ENCODE measurements around the gene COMMD1. TPM values are rescaled to one million over a fixed set of nuclear protein-coding genes. Genes with fewer than 3 reads are reported as not detected.

The COMMD1 gene
- total RNA-seq, 6 donors from 2014 or later: 27.0 to 59.7 (median 35.6) TPM

DNA sequence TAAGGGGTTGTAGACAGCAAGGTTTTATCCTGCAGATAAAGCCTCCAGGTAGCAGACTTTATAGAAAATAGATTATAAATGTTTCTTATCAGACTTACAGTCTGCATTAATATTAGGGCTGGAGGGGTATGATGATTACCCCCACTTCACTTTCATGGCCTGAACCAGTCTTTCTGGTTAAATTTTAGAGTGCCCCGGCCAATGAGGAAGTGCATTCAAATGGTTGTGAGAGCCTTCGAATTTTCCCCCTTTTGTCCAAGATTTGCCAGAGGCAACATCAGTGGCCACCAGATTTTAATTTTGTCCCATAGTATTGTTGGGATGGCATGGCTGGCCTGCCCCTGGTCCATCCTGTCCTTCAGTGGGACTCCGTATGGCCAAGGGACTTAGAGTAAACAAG, 31.6 kb downstream of the COMMD1 start:
- WGBS, 2 donors: 76 to 82% methylated on average over 3 of the region's 3 CpGs
- no peak for ATAC-seq (ENCODE audit: low FRiP score in 2 of 2)
- no peak for DNase-seq
- H3K9me3 ChIP-seq: peaks cover 0 to 3% (median 0%) of the 10 kb centered on the region in 4 donors
- no peak overlapping the region for H3K4me3 ChIP-seq
- no peaks in the 10 kb centered on the region for H3K27me3 ChIP-seq
- no peak overlapping the region for H3K27ac ChIP-seq
- H3K36me3 ChIP-seq: no peaks in the 10 kb centered on the region
- H3K4me1 ChIP-seq: no peaks in the 10 kb centered on the region
- TF ChIP-seq EP300 (IDR thresholded peaks at IDR 0.05) (no peak), POLR2A (IDR thresholded peaks at IDR 0.05) (no peak)

DNA sequence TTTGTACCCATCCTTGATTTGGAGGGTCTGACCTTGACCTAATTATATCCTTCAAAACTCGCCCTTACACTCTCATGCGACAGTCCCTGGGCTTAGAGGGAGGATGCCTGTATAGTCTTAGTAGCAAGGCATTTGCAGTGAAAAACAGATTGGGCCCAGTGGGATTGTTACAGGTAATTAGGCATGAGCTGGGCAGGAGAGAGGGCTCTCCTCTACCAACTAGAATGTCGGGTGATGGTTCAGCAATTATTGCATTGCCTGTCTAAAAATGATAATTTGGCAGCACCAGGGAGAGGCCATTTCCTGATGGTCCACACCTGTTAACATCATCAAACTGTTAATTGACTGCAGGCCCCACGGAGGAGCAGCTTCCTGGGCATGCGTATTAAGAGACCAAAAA, 32.4 kb downstream of the COMMD1 start:
- Histone ChIP-seq H3K9me3 (peaks cover 0 to under 1% (median 0%) of the 10 kb centered on the region in 4 donors), H3K27ac (no peak overlapping the region), H3K4me1 (no peaks in the 10 kb centered on the region), H3K27me3 (no peaks in the 10 kb centered on the region), H3K36me3 (no peaks in the 10 kb centered on the region), H3K4me3 (no peak overlapping the region)
- TF ChIP-seq EP300 (IDR thresholded peaks at IDR 0.05) (no peak), POLR2AphosphoS5 (IDR thresholded peaks at IDR 0.05) (no peak), POLR2A (IDR thresholded peaks at IDR 0.05) (no peak)
- TF ChIP-seq, protein P1, sequence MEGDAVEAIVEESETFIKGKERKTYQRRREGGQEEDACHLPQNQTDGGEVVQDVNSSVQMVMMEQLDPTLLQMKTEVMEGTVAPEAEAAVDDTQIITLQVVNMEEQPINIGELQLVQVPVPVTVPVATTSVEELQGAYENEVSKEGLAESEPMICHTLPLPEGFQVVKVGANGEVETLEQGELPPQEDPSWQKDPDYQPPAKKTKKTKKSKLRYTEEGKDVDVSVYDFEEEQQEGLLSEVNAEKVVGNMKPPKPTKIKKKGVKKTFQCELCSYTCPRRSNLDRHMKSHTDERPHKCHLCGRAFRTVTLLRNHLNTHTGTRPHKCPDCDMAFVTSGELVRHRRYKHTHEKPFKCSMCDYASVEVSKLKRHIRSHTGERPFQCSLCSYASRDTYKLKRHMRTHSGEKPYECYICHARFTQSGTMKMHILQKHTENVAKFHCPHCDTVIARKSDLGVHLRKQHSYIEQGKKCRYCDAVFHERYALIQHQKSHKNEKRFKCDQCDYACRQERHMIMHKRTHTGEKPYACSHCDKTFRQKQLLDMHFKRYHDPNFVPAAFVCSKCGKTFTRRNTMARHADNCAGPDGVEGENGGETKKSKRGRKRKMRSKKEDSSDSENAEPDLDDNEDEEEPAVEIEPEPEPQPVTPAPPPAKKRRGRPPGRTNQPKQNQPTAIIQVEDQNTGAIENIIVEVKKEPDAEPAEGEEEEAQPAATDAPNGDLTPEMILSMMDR (IDR thresholded peaks at IDR 0.05): no peak
- DNase-seq (no peak), ATAC-seq (ENCODE audit: low FRiP score in 2 of 2) (no peak)
- 83 to 84% methylated on average over 5 of the region's 5 CpGs for WGBS, 2 donors

DNA sequence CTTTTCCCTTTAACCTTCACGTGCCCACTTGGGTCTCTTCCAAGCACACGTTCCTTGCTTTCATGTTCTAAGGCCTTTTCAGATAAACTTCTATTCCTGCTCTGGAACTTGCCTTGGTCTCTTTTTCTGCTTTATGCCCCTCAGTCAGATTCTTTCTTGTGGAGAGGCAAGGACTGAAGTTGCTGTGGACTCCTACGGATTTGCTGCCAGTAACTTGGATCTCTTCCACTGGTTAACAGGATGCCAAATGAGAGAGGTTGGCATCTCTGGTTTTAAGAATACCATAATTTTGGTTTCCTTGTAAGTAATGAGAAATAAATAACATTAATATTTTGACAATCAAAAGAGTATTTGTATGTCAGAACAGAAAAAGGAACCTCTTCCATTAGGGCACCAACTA, 33.0 kb downstream of the COMMD1 start:
- ATAC-seq (ENCODE audit: low FRiP score in 2 of 2): no peak
- no peaks in the 10 kb centered on the region for H3K9me3 ChIP-seq
- no peak for DNase-seq
- TF ChIP-seq POLR2A (IDR thresholded peaks at IDR 0.05) (no peak), EP300 (IDR thresholded peaks at IDR 0.05) (no peak), POLR2AphosphoS5 (IDR thresholded peaks at IDR 0.05) (no peak)
- TF ChIP-seq, protein P1 (IDR thresholded peaks at IDR 0.05): no peak
- H3K36me3 ChIP-seq: no peaks in the 10 kb centered on the region
- no peak overlapping the region for H3K4me3 ChIP-seq
- H3K27me3 ChIP-seq: no peaks in the 10 kb centered on the region
- no peak overlapping the region for H3K27ac ChIP-seq
- no peaks in the 10 kb centered on the region for H3K4me1 ChIP-seq
- WGBS, 2 donors: 54 to 60% methylated on average over 3 of the region's 3 CpGs

DNA sequence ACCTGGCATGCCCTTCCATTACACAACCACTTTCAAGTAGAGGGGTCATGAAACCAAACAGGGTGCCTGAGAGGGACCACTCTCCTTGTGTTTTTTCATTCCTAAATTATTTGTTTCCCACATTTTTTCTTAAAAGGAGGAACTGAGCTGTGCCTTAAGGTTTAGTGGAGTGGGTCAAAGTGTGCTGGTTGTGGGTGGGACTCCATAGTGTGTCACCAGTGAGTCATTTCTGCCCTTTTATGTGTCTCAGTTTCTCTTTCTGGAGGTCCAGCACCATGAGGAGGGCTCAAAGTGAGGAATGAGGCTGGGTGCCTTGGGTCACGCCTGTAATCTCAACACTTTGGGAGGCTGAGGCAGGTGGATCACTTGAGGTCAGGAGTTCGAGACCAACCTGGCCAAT, 37.8 kb downstream of the COMMD1 start:
- peak in 1 of 2 donors; percentile 21 for ATAC-seq (ENCODE audit: low FRiP score in 2 of 2)

DNA sequence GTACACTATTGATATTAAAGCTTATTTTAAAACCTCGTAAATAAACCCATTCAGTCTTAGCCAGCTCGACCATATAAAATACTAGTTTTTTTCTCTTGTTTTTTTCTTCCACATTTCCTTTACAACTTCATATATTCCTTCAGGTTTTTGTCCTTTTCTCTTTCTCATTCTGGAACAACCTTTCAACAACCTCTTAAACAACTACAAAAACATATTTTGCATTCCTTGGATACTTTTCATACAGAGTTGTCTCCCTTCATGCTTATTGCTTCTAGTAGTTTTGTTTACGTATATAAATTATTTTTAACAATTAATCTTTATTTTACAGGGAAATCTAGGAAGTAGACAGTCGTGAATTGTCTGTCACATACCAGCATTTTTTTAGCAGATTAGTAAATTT, 41.2 kb downstream of the COMMD1 start:
- WGBS, 2 donors: 65 to 67% methylated on average over 4 of the region's 4 CpGs
- Histone ChIP-seq H3K4me3 (no peak overlapping the region), H3K9me3 (no peaks in the 10 kb centered on the region), H3K4me1 (peaks cover 0 to 11% (median 4%) of the 10 kb centered on the region in 4 donors), H3K27ac (no peak overlapping the region), H3K27me3 (no peaks in the 10 kb centered on the region), H3K36me3 (no peaks in the 10 kb centered on the region)
- TF ChIP-seq POLR2AphosphoS5 (IDR thresholded peaks at IDR 0.05) (no peak), POLR2A (IDR thresholded peaks at IDR 0.05) (no peak), EP300 (IDR thresholded peaks at IDR 0.05) (no peak)
- TF ChIP-seq, protein P1 (IDR thresholded peaks at IDR 0.05): no peak
- no peak for ATAC-seq (ENCODE audit: low FRiP score in 2 of 2)
- no peak for DNase-seq

More for the DNA sequence above, 37.8 kb downstream of the COMMD1 start:
- Histone ChIP-seq H3K27ac (no peak overlapping the region), H3K36me3 (no peaks in the 10 kb centered on the region), H3K9me3 (no peaks in the 10 kb centered on the region), H3K4me1 (no peaks in the 10 kb centered on the region), H3K4me3 (no peak overlapping the region), H3K27me3 (no peaks in the 10 kb centered on the region)
- TF ChIP-seq EP300 (IDR thresholded peaks at IDR 0.05) (no peak), POLR2AphosphoS5 (IDR thresholded peaks at IDR 0.05) (no peak), POLR2A (IDR thresholded peaks at IDR 0.05) (no peak)
- TF ChIP-seq, protein P1 (IDR thresholded peaks at IDR 0.05): no peak
- no peak for DNase-seq
- WGBS, 2 donors: 100% methylated on average over 1 to 2 of the region's 2 CpGs
